Activated CD4-positive, alpha-beta T cell treated with anti-CD3 and anti-CD28 coated beads for 36 hours (primary cell): ENCODE measurements around the gene CHTF18. TPM values are rescaled to one million over a fixed set of nuclear protein-coding genes. Genes with fewer than 3 reads are reported as not detected.

Source experiments
- ATAC-seq: fragments of 200-7000 bp; cut with Tn5 transposase; one replicate; pipeline ENCODE4 v1.10.0; 2021; ENCODE audit warnings: mild to moderate bottlenecking, moderate library complexity
- CTCF ChIA-PET: fragments of 350-600 bp; sonication (Branson Sonifier 250); formaldehyde crosslinking; loops from one replicate; lab custom pipeline; 2021; ENCODE audit warnings: antibody characterized with exemption; lab: Charles Lee
- POLR2A ChIA-PET: fragments of 350-600 bp; sonication (Branson Sonifier 250); formaldehyde crosslinking; loops from one replicate; lab custom pipeline; 2021; ENCODE audit warnings: antibody characterized with exemption, inconsistent platforms; lab: Charles Lee
- DNase-seq: peaks from one replicate; pipeline ENCODE4 v3.0.0-alpha.2; 2020
- H3K27ac Mint-ChIP-seq: one replicate; pipeline ENCODE4 v1.8.0; 2021; ENCODE audit warnings: mixed read lengths
- H3K27me3 Mint-ChIP-seq: one replicate; pipeline ENCODE4 v1.8.0; 2021; ENCODE audit warnings: mixed read lengths
- H3K36me3 Mint-ChIP-seq: one replicate; pipeline ENCODE4 v1.8.0; 2021; ENCODE audit warnings: low read depth, mixed read lengths
- H3K4me1 Mint-ChIP-seq: one replicate; pipeline ENCODE4 v1.8.0; 2021; ENCODE audit warnings: mixed read lengths
- H3K4me3 Mint-ChIP-seq: one replicate; pipeline ENCODE4 v1.8.0; 2021; ENCODE audit warnings: mild to moderate bottlenecking, moderate library complexity, mixed read lengths
- H3K9me3 Mint-ChIP-seq: one replicate; pipeline ENCODE4 v1.8.0; 2021; ENCODE audit warnings: low read depth, mixed read lengths
- intact Hi-C, 2 experiments: fragments of 100-400 bp; cut with DNase I in 1 of 2; cut with micrococcal nuclease in 1 of 2; formaldehyde crosslinking; loops; one replicate each; pipeline versions ENCODE4 v1.14.2 to v1.15.1; 2022 to 2024; cut with DNase I, micrococcal nuclease
- total RNA-seq, 2 experiments: library from RNA; stranded (reverse); gene quantifications; one replicate each; pipeline ENCODE4 v1.2.3, GENCODE V29; 2021

Gene CHTF18
- total RNA-seq, 2 experiments from 2014 or later = 82.2 to 105 TPM

DNA sequence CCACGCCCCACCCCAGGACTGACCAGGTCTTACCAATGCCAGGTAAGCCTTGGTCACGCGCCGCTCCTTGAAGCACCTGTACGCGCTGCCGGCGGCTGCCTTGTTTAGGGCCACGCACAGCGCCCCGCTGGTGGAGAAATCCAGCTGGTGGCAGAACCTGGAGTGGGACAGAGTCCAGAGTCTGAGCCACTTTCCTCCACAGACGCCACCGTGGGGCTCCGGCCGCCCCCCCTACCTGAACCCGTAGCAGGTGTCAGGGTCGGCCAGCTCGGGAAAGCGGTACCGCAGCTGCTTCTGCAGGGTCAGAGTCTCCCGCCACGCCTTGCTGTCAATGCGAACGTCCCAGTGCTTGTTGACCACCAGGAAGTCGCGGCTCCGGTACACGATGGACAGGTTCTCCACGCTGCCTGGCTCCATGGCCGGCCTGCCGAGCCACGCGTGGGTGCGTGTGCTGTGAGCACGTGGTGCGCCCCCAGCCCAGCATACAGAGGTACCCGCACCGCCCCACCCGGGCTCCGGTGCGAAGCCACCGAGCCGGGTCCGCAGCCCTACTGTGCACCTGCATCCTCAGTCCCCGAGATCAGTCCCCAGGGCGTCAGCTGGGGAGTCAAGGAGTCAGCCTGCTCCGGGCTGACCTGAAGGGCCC is 976 bp upstream of the CHTF18 start:
- ChIA-PET CTCF (interaction anchor here (0.6 to 1.8 kb wide), 5 partner anchors 44 to 123 kb away, joined by 4 to 9 read pairs (median 4); partner anchors contain the start of gene ANTKMT), POLR2A (no interaction called here)
- peak overlapping the region; percentile 78 for H3K27ac Mint-ChIP-seq
- peak overlapping the region; percentile 88 for H3K4me3 Mint-ChIP-seq
- ATAC-seq (no peak), DNase-seq (no peak)
- no peaks in the 10 kb centered on the region for H3K27me3 Mint-ChIP-seq
- H3K36me3 Mint-ChIP-seq = peaks cover 16% of the 10 kb centered on the region
- intact Hi-C loops = loop anchor here in 1 of 2 experiments (5.0 kb wide), 1 partner anchor 90 kb away; no protein-coding TSS in a partner anchor
- no peaks in the 10 kb centered on the region for H3K9me3 Mint-ChIP-seq
- H3K4me1 Mint-ChIP-seq = peaks cover 13% of the 10 kb centered on the region

DNA sequence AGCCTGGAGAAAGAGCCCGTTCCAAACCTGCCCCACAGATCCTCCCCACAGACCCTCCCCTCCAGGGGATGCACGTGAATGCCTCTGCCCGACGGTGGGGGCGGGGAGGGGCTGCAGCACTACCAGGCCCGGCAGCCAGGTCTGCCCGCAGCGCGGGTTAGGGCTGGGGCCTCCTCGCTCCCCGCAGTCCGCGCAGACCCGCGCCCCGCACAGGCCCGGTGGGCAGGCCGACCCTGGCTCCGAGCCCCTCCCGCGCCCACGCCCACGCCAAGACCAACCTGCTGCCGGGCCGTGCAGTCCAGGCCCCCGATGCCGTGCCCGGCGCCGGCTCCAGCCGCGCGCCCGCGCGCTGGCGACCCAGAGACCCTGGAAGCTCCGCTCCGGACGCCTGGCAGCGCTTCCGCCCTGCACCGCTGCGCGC is 432 bp upstream of the CHTF18 start, which contains the start of gene RPUSD1:
RPUSD1 (minus strand) TSS at position 404 of the 421 bp plus-strand sequence. CDS start 644 bp downstream, outside the sequence.
- H3K27ac Mint-ChIP-seq = peak within 1 kb of the TSS; percentile 78
- intact Hi-C loops = loop anchor here (1.0 to 5.0 kb wide), 12 partner anchors 19 to 436 kb away; partner anchors contain the start of genes ANTKMT (in 1 of the 2), AXIN1 (in 1 of the 2), DECR2 (in 1 of the 2) and JMJD8 (in 1 of the 2)
- peaks cover 13% of the 10 kb centered on the region for H3K4me1 Mint-ChIP-seq
- DNase-seq (no peak), ATAC-seq (peak; percentile 18)
- no peaks in the 10 kb centered on the region for H3K9me3 Mint-ChIP-seq
- CTCF ChIA-PET = interaction anchor here (0.6 to 1.8 kb wide), 7 partner anchors 13 to 123 kb away, joined by 4 to 9 read pairs (median 4); partner anchors contain the start of genes ANTKMT and GNG13
- peak within 1 kb of the TSS; percentile 88 for H3K4me3 Mint-ChIP-seq
- POLR2A ChIA-PET = interaction anchor here (0.9 to 1.2 kb wide), 3 partner anchors 19 to 109 kb away, joined by 4 read pairs; no protein-coding TSS in a partner anchor
- no peaks in the 10 kb centered on the region for H3K27me3 Mint-ChIP-seq
- H3K36me3 Mint-ChIP-seq = peaks cover 16% of the 10 kb centered on the region

DNA sequence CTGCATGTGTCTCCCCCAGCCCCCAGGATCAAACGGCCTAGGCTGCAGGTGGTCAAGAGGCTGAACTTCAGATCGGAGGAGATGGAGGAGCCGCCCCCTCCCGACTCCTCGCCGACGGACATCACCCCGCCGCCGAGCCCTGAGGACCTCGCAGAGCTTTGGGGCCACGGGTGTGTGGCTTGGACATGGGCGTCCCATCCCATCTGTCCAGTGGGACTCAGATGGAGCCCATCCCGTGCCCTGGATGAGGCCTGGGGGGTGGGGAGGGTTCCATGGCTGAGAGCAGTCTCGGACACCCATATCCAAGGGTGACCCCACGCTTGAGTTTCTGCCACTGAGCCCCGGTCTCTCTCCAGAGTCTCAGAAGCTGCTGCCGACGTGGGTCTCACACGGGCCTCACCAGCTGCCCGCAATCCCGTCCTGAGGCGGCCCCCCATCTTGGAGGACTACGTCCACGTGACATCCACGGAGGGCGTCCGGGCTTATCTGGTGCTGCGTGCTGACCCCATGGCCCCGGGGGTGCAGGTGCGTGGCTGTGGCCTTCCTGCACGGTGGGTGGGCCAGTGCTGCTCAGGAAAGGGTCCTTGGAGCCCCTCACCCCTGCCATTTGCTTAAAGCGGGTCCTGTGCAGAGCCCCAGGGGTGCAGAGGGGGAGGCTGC is 901 bp downstream of the CHTF18 start:
- Mint-ChIP-seq H3K4me1 (peaks cover 13% of the 10 kb centered on the region), H3K27me3 (no peaks in the 10 kb centered on the region), H3K9me3 (no peaks in the 10 kb centered on the region), H3K27ac (no peak overlapping the region), H3K4me3 (peak overlapping the region; percentile 88), H3K36me3 (peaks cover 16% of the 10 kb centered on the region)
- intact Hi-C loops = loop anchor here in 1 of 2 experiments (2.0 to 5.0 kb wide), 2 partner anchors 69 to 92 kb away; partner anchors contain the start of gene ANTKMT
- CTCF ChIA-PET = interaction anchor here (0.8 to 1.8 kb wide), 5 partner anchors 11 to 83 kb away, joined by 3 to 9 read pairs (median 5); partner anchors contain the start of genes ANTKMT and GNG13
- ATAC-seq (no peak), DNase-seq (no peak)
- POLR2A ChIA-PET = interaction anchor here (0.5 to 1.2 kb wide), 2 partner anchors 35 to 54 kb away, joined by 4 to 6 read pairs; no protein-coding TSS in a partner anchor

DNA sequence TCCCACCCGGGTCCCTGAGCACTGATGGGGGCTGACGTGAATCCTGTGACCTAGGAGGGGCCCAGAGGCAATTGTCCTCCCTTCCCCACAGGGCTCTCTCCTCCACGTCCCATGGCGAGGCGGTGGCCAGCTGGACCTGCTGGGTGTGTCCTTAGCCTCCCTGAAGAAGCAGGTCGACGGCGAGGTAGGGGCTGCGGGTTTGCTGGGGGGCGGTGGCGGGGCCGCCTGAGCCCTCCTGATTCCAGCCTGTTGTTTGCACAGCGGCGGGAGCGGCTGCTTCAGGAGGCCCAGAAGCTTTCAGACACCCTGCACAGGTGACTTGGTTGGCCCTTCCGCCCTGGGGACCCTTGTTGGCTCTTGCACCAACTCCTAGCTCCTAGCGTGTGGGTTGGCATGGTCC is 1.7 kb downstream of the CHTF18 start:
- no peak for ATAC-seq
- Mint-ChIP-seq H3K27ac (no peak overlapping the region), H3K9me3 (no peaks in the 10 kb centered on the region), H3K4me1 (peaks cover 10% of the 10 kb centered on the region), H3K36me3 (peaks cover 13% of the 10 kb centered on the region), H3K27me3 (no peaks in the 10 kb centered on the region), H3K4me3 (peak overlapping the region; percentile 88)
- intact Hi-C loops = no loop called here
- ChIA-PET CTCF (interaction anchor here (1.0 kb wide), 1 partner anchor 74 kb away, joined by 3 read pairs; no protein-coding TSS in a partner anchor), POLR2A (no interaction called here)
- no peak for DNase-seq

DNA sequence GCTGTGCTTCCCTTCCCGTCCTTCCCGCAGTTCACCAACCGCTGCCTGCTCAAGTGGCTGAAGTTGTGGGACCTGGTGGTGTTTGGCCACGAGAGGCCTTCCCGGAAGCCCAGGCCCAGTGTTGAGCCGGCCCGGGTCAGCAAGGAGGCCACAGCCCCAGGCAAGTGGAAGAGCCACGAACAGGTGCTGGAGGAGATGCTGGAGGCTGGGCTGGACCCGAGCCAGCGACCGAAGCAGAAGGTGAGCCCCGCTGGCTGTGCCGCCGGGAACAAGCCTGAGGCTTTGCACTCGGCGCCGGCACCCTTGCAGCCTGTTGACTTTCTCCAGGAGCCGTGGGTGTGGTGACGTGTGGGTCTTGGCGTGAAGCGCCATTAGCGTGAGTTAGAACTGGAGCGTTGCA is 2.7 kb downstream of the CHTF18 start:
- DNase-seq = no peak
- H3K4me1 Mint-ChIP-seq = peaks cover 11% of the 10 kb centered on the region
- ChIA-PET CTCF (interaction anchor here (1.0 kb wide), 1 partner anchor 75 kb away, joined by 3 read pairs; no protein-coding TSS in a partner anchor), POLR2A (no interaction called here)
- H3K27ac Mint-ChIP-seq = no peak overlapping the region
- no peak for ATAC-seq
- no peak overlapping the region for H3K4me3 Mint-ChIP-seq
- intact Hi-C loops = no loop called here
- peaks cover 15% of the 10 kb centered on the region for H3K36me3 Mint-ChIP-seq
- H3K9me3 Mint-ChIP-seq = no peaks in the 10 kb centered on the region
- no peaks in the 10 kb centered on the region for H3K27me3 Mint-ChIP-seq

DNA sequence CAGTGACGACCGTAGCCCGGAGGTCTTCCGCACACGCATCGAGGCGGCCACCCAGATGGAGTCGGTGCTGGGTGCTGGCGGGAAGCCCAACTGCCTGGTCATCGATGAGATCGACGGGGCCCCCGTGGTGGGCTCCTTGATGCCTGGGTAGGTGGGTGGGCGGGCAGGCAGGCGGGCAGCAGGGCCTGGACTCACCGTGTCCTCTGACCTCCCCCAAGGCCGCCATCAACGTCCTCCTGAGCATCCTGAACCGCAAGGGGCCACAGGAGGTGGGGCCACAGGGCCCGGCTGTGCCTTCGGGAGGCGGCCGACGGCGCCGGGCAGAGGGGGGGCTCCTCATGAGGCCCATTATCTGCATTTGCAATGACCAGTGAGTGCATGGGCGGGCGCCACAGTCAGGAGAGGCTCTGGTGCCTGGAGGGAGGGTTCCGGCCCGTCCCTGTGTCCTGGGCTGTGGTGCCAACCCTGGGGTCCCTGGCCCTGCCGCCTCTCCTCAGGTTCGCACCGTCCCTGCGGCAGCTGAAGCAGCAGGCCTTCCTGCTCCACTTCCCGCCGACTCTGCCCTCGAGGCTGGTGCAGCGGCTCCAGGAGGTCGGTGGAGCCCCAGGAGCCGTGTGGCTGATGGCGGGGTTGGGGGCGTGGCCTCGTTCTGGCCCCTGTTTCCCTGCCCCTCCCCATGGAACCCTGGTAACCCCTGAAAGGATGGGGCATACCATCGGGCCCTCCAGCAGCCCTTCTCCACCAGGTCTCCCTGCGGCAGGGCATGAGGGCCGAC is 4.0 kb downstream of the CHTF18 start:
- no peaks in the 10 kb centered on the region for H3K9me3 Mint-ChIP-seq
- intact Hi-C loops = no loop called here
- H3K27me3 Mint-ChIP-seq = no peaks in the 10 kb centered on the region
- ChIA-PET POLR2A (no interaction called here), CTCF (interaction anchor here (1.2 kb wide), 1 partner anchor 72 kb away, joined by 3 read pairs; no protein-coding TSS in a partner anchor)
- DNase-seq = no peak
- no peak overlapping the region for H3K4me3 Mint-ChIP-seq
- no peak overlapping the region for H3K27ac Mint-ChIP-seq
- peaks cover 7% of the 10 kb centered on the region for H3K4me1 Mint-ChIP-seq
- no peak for ATAC-seq
- peaks cover 22% of the 10 kb centered on the region for H3K36me3 Mint-ChIP-seq

DNA sequence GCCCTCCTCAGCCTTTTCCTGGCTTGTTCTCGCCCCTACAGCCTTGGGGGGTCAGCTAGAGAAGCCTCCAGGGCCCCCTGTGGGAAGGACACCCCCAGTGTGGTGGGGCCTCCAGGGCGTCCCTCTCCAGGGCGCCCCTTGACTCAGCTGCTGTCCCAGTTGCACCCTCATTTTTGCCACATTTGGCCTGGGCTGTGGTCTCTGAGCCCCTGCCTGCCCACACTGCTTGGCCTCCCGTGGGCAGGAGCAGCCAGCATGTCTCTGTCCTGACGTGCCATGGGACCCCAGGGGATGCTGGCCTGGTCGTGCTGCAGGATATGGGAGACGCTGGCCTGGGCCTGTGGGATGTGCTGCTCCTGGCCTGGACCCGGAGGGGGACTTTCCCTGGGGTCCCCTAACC is 5.0 kb downstream of the CHTF18 start:
- no peaks in the 10 kb centered on the region for H3K9me3 Mint-ChIP-seq
- no peak for DNase-seq
- H3K27me3 Mint-ChIP-seq = no peaks in the 10 kb centered on the region
- H3K36me3 Mint-ChIP-seq = peaks cover 27% of the 10 kb centered on the region
- POLR2A ChIA-PET = no interaction called here
- ATAC-seq = no peak
- intact Hi-C loops = no loop called here
- H3K4me1 Mint-ChIP-seq = peaks cover 4% of the 10 kb centered on the region
- H3K4me3 Mint-ChIP-seq = no peak overlapping the region
- CTCF ChIA-PET = interaction anchor here (1.2 kb wide), 1 partner anchor 73 kb away, joined by 3 read pairs; no protein-coding TSS in a partner anchor
- no peak overlapping the region for H3K27ac Mint-ChIP-seq

DNA sequence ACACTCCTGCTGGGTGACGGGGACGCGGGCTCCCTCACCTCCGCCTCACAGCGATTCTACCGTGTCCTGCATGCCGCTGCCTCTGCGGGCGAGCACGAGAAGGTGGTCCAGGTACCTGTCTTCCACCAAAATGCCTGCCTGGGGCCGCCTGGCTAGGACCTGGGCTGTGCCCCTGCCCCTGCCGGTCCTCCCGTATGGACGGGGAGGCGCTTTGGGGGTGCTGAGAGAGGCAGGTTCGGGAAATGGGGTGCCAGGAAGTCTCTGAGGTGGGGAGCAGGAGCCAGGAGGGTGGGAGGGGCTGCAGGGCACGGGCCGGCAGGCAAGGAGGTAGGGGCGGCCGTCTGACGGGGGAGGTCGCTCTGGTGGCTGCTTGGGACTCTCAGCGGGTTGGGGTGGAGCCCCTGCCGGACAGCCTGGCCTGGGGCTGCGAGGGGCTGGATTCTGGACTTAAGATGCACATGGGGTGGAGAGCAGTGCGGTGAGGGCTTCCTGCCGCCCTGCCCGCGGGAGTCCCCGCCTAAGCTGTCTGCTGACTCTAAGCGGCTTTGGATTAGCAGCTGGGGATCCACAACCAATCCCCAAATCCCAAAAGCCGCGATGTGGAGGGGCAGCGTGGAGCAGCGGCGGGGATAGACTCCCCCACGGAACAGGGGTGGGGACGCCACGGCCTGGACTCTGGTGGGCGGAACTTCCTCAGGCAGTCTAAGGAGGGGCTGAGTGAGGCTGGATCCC is 5.8 kb downstream of the CHTF18 start:
- CTCF ChIA-PET = no interaction called here
- H3K9me3 Mint-ChIP-seq = no peaks in the 10 kb centered on the region
- POLR2A ChIA-PET = no interaction called here

DNA sequence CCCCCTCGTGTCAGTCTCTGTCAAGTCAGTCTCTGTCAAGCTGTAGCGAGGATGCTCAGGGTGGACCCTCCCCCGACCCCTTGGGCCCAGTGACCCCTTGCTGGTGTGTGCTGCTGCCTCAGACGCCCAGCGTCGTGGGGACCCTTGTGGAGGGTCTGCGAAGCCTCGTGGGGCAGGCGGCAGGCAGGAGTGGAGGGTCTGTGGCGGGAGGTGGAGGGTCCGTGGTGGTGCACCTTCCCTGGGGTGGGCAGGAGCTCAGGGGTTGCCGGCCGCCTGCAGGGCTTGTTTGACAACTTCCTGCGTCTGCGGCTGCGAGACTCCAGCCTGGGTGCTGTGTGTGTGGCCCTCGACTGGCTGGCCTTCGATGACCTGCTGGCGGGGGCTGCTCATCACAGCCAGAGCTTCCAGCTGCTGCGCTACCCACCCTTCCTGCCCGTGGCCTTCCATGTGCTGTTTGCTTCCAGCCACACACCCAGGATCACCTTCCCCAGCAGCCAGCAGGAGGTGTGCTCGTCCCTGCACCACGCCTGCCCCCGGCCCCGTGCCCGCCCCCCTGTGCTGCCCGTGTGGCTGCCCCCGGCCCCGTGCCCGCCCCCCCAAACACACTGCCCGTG is 6.5 kb downstream of the CHTF18 start:
- H3K4me3 Mint-ChIP-seq = no peak overlapping the region
- CTCF ChIA-PET = no interaction called here

More for the DNA sequence above, 5.8 kb downstream of the CHTF18 start:
- ATAC-seq = no peak
- Mint-ChIP-seq H3K36me3 (peaks cover 27% of the 10 kb centered on the region), H3K4me1 (peaks cover 4% of the 10 kb centered on the region), H3K4me3 (no peak overlapping the region), H3K27ac (no peak overlapping the region), H3K27me3 (no peaks in the 10 kb centered on the region)
- intact Hi-C loops = no loop called here
- DNase-seq = no peak

DNA sequence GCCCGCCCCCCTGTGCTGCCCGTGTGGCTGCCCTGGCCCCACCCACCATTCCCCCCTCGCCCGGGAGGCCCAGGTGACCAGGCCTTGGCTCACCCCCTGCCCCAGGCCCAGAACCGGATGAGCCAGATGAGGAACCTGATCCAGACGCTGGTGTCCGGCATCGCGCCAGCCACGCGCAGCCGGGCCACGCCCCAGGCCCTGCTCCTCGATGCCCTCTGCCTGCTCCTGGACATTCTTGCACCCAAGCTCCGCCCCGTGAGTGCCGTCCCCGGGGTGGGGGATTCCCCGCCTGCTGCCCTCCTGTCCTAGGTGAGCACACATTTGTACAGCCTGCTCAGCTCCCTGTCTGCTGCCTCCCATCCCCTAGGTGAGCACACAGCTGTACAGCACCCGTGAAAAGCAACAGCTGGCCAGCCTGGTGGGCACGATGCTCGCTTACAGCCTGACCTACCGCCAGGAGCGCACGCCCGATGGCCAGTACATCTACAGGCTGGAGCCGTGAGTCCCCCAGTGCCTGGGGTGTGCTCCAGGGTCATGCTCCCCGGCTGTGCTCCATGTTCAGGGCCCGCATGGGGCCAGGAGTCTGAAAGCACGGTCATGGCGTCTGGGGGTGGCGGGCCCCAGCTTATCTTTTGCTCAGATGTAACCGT is 7.3 kb downstream of the CHTF18 start:
- intact Hi-C loops = no loop called here
- Mint-ChIP-seq H3K9me3 (no peaks in the 10 kb centered on the region), H3K27me3 (no peaks in the 10 kb centered on the region), H3K27ac (no peak overlapping the region), H3K36me3 (peaks cover 23% of the 10 kb centered on the region), H3K4me3 (no peak overlapping the region), H3K4me1 (peaks cover 2% of the 10 kb centered on the region)
- CTCF ChIA-PET = no interaction called here
- POLR2A ChIA-PET = no interaction called here
- ATAC-seq = no peak
- DNase-seq = no peak

More for the DNA sequence above, 6.5 kb downstream of the CHTF18 start:
- ATAC-seq (no peak), DNase-seq (no peak)
- POLR2A ChIA-PET = no interaction called here
- Mint-ChIP-seq H3K4me1 (peaks cover 2% of the 10 kb centered on the region), H3K27me3 (no peaks in the 10 kb centered on the region), H3K27ac (no peak overlapping the region), H3K9me3 (no peaks in the 10 kb centered on the region), H3K36me3 (peaks cover 25% of the 10 kb centered on the region)
- intact Hi-C loops = no loop called here
